Measurements from ENCODE around the gene RETREG2.

Gene RETREG2

GRCh38 chr2:219177552-219178376 lies at the start of gene RETREG2:
Gene RETREG2, plus strand, starts transcription at chr2:219178275. Its CDS starts 78 bp downstream, at chr2:219178353.
- peak within 1 kb of the TSS; percentile 93 for H3K4me3 ChIP-seq (ENCODE audit: low read length)
- TF ChIP-seq CTCF (conservative IDR thresholded peaks at IDR 0.05; ENCODE audit: low read length): peak; percentile 23
- DNase-seq (ENCODE audit: low read depth): peak; percentile 92

GRCh38 chr2:219128396-219128795 lies 49.7 kb upstream of the RETREG2 start:
- DNase-seq (ENCODE audit: low read depth): no peak
- H3K4me3 ChIP-seq (ENCODE audit: low read length): no peak overlapping the region
- TF ChIP-seq CTCF (conservative IDR thresholded peaks at IDR 0.05; ENCODE audit: low read length): no peak

DNA sequence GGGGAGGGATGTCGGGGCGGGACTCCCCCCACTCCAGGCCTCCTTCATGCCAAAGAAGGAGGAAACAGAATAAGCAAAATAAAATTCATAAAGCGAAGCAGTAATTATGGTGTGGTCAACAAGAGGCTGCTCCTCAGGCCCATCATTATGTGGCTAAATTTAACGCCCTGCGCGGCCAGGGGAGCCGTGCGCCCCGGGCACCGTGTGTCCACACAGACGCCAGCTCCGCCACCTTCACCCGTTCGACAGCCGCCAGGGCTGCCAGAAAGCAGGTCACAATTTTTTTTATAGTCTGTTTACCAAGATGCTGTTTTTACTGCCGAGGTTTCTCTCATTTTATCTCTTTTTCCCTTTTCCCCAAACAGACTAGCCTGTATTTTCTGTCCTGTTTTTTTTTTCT lies 48.5 kb upstream of the RETREG2 start:
- no peak for TF ChIP-seq CTCF (conservative IDR thresholded peaks at IDR 0.05; ENCODE audit: low read length)
- no peak overlapping the region for H3K4me3 ChIP-seq (ENCODE audit: low read length)
- no peak for DNase-seq (ENCODE audit: low read depth)

DNA sequence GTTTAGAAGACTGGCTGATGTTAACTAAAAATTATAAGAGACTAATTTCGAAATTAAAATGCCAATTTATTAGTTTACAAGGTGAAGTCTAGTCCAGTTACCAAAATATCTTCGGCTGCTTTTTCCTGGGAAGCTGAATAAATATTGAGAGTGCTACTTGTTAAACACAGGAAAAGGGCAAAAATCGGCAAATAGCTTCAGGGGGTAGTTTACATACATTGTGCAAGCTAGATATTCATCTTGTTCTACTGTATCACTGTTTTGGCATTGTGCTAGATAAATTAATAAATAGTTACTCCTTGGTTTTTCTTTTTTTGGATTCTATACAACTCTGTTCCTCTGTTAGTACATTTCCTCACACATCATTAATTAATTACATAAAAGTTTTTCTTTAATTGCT lies 46.7 kb upstream of the RETREG2 start:
- H3K4me3 ChIP-seq (ENCODE audit: low read length): no peak overlapping the region
- TF ChIP-seq CTCF (conservative IDR thresholded peaks at IDR 0.05; ENCODE audit: low read length): no peak
- no peak for DNase-seq (ENCODE audit: low read depth)

- TF ChIP-seq CTCF (conservative IDR thresholded peaks at IDR 0.05; ENCODE audit: low read length): no peak
- DNase-seq (ENCODE audit: low read depth): no peak
- no peak overlapping the region for H3K4me3 ChIP-seq (ENCODE audit: low read length)
Measured at GRCh38 chr2:219131744-219132143, 46.3 kb upstream of the RETREG2 start.

- no peak for TF ChIP-seq CTCF (conservative IDR thresholded peaks at IDR 0.05; ENCODE audit: low read length)
- H3K4me3 ChIP-seq (ENCODE audit: low read length): no peak overlapping the region
- DNase-seq (ENCODE audit: low read depth): no peak
Measured at GRCh38 chr2:219133976-219134375, 44.1 kb upstream of the RETREG2 start.

- H3K4me3 ChIP-seq (ENCODE audit: low read length): no peak overlapping the region
- no peak for TF ChIP-seq CTCF (conservative IDR thresholded peaks at IDR 0.05; ENCODE audit: low read length)
- DNase-seq (ENCODE audit: low read depth): no peak
Measured at GRCh38 chr2:219140722-219141121, 37.4 kb upstream of the RETREG2 start.

All from AG10803 (cell line).